Lung (tissue), 12 donors: ENCODE measurements around the gene DRC7. TPM values are rescaled to one million over a fixed set of nuclear protein-coding genes. Genes with fewer than 3 reads are reported as not detected.
A peak's percentile ranks its signal among the peaks of the same experiment; 100 is the strongest.

Experiments used
- ATAC-seq: fragments of 200-7000 bp; cut with Tn5 transposase; one replicate; pipeline ENCODE4 v1.9.1; 2020; ENCODE audit warnings: moderate number of reproducible peaks; ENCODE audit not compliant: insufficient read depth, low FRiP score
- DNase-seq, 3 donors: peaks; one replicate each; pipeline ENCODE4 v3.0.0-alpha.2; 2013 to 2017
- H3K27ac ChIP-seq, 2 donors: one replicate each; pipeline ENCODE4 v1.5.1; 2013; ENCODE audit warnings: mild to moderate bottlenecking in 2 of 2, moderate library complexity in 2 of 2, control low read depth in 1 of 2, inconsistent platforms in 1 of 2, low read depth in 1 of 2, low read length in 1 of 2
- H3K27me3 ChIP-seq, 3 donors: one replicate each; pipeline ENCODE4 v1.5.1; 2013; ENCODE audit warnings: low read length in 2 of 3; ENCODE audit not compliant: control insufficient read depth in 3 of 3, insufficient read depth in 3 of 3
- H3K36me3 ChIP-seq, 4 donors: one replicate each; pipeline ENCODE4 v1.5.1; 2013; ENCODE audit warnings: low read length in 4 of 4, mild to moderate bottlenecking in 1 of 4, moderate library complexity in 1 of 4; ENCODE audit not compliant: control insufficient read depth in 4 of 4, insufficient read depth in 4 of 4
- H3K4me1 ChIP-seq, 5 donors: one replicate each; pipeline ENCODE4 v1.5.1; 2013; ENCODE audit warnings: low read length in 5 of 5, mild to moderate bottlenecking in 2 of 5, moderate library complexity in 1 of 5; ENCODE audit not compliant: control insufficient read depth in 5 of 5, insufficient read depth in 5 of 5
- H3K4me3 ChIP-seq: one replicate; pipeline ENCODE4 v1.5.1; 2013; ENCODE audit warnings: mild to moderate bottlenecking, control low read depth, moderate library complexity
- H3K9ac ChIP-seq, 2 donors: one replicate each; pipeline ENCODE4 v1.5.1; 2013; ENCODE audit warnings: low read length in 2 of 2, control low read depth in 1 of 2; ENCODE audit not compliant: insufficient read depth in 1 of 2
- H3K9me3 ChIP-seq, 4 donors: one replicate each; pipeline ENCODE4 v1.5.1; 2013; ENCODE audit warnings: low read length in 3 of 4, mild to moderate bottlenecking in 1 of 4, moderate library complexity in 1 of 4; ENCODE audit not compliant: control insufficient read depth in 4 of 4, insufficient read depth in 3 of 4
- WGBS, 2 donors: extraction: QIAGEN DNeasy Blood & Tissue Kit; methylation state at CpG; one replicate each; pipeline ENCODE4 v1.1.7; 2013; 5-methylcytosine and 5-hydroxymethylcytosine counted together
- polyA plus RNA-seq, 2 donors: library from polyadenylated mRNA; stranded (reverse); fragments of 200-250 nt; gene quantifications; one replicate each; pipeline ENCODE4 v1.2.1, GENCODE V29; 2013
- total RNA-seq, 2 donors: library from RNA; depleted of rRNA in 1 of 2; stranded (reverse); fragments of >200 nt in 1 of 2; gene quantifications; one replicate each; pipeline ENCODE4 v1.2.1, GENCODE V29; 2014 to 2021
- TF ChIP-seq, protein P1 (sequence below): IDR thresholded peaks from 2 replicates; pipeline ENCODE4 v1.5.1; 2012; ENCODE audit warnings: mild to moderate bottlenecking; ENCODE audit errors: control extremely low read depth, extremely low read depth
- donor health status: control.
- donor health status: control.
- donor health status: Bipolar disorder and iron deficiency.
- donor health status: healthy.
- donor health status: DM: yes; HTN: yes; CAD: no.

The DRC7 gene
- total and polyA plus RNA-seq, 4 donors: 2.5 to 10.9 (median 6.4) TPM

- Histone ChIP-seq H3K9me3 (no peaks in the 10 kb centered on the region), H3K4me1 (no peaks in the 10 kb centered on the region), H3K27ac (no peak overlapping the region), H3K27me3 (no peaks in the 10 kb centered on the region), H3K36me3 (peaks cover 0 to 48% (median 9%) of the 10 kb centered on the region in 4 donors), H3K4me3 (no peak overlapping the region), H3K9ac (no peak overlapping the region)
- 94 to 96% methylated on average over 27 to 32 of the region's 32 CpGs for WGBS, 2 donors
- ATAC-seq: no peak
- peak in 1 of 3 donors; percentile 9 for DNase-seq
- TF ChIP-seq, protein P1, sequence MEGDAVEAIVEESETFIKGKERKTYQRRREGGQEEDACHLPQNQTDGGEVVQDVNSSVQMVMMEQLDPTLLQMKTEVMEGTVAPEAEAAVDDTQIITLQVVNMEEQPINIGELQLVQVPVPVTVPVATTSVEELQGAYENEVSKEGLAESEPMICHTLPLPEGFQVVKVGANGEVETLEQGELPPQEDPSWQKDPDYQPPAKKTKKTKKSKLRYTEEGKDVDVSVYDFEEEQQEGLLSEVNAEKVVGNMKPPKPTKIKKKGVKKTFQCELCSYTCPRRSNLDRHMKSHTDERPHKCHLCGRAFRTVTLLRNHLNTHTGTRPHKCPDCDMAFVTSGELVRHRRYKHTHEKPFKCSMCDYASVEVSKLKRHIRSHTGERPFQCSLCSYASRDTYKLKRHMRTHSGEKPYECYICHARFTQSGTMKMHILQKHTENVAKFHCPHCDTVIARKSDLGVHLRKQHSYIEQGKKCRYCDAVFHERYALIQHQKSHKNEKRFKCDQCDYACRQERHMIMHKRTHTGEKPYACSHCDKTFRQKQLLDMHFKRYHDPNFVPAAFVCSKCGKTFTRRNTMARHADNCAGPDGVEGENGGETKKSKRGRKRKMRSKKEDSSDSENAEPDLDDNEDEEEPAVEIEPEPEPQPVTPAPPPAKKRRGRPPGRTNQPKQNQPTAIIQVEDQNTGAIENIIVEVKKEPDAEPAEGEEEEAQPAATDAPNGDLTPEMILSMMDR: no peak
These were observed 59.1 kb downstream of the DRC7 start for GRCh38 chr16:57753448-57754353.

DNA sequence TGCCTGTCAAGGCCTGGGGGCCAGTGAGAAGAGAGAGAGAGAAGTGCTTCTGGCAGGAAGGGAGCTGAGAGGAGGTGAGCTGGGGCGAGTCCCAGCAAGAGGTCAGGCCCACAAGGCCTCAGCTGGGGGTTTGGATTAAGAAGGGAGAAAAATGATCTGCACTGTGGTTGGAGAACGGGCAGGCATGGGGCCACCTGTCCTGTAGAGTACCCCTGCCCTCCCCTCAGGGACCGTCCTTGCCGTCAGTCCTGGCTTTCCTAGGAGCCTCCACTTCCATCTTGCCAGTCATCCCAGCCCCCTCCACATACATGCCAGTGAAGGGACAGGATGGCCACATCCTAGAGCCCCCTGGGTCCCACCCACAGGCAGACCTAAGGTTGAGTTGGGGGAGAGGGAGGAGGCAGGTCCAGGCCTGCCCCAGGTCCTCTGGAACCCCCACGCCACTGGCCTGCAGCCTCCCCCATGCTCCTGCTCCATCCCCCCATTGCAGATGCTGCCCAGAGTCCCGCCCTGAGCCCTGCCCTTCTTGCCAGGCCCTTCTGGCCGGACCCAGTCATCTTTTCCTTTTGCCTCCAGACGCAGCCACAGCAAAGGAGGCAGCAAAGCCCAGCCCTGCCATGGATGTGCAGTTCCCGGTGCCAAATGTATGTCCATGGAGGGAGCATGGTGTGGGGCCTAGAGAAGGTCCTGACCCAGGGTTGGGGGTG, 59.9 kb downstream of the DRC7 start:
- H3K36me3 ChIP-seq: peaks cover 0 to 51% (median 11%) of the 10 kb centered on the region in 4 donors
- DNase-seq (peak in 1 of 3 donors; percentile 11), ATAC-seq (no peak)
- H3K9ac ChIP-seq: no peak overlapping the region
- no peak overlapping the region for H3K4me3 ChIP-seq
- H3K27me3 ChIP-seq: no peaks in the 10 kb centered on the region
- TF ChIP-seq, protein P1: no peak
- no peak overlapping the region for H3K27ac ChIP-seq
- 83 to 88% methylated on average over 9 of the region's 9 CpGs for WGBS, 2 donors
- no peaks in the 10 kb centered on the region for H3K4me1 ChIP-seq
- H3K9me3 ChIP-seq: no peaks in the 10 kb centered on the region

GRCh38 chr16:57755061-57755684, 60.6 kb downstream of the DRC7 start:
- H3K27ac ChIP-seq: no peak overlapping the region
- H3K9ac ChIP-seq: no peak overlapping the region
- peaks cover 0 to 2% (median 0%) of the 10 kb centered on the region in 5 donors for H3K4me1 ChIP-seq
- 87% methylated on average over 24 of the region's 24 CpGs for WGBS, 2 donors
- H3K27me3 ChIP-seq: no peaks in the 10 kb centered on the region
- ATAC-seq (no peak), DNase-seq (peak in 1 of 3 donors; percentile 9)
- H3K4me3 ChIP-seq: no peak overlapping the region
- TF ChIP-seq, protein P1: no peak
- peaks cover 0 to 55% (median 11%) of the 10 kb centered on the region in 4 donors for H3K36me3 ChIP-seq
- H3K9me3 ChIP-seq: no peaks in the 10 kb centered on the region
